ENCODE measurements around the gene FAM171A1. TPM values are rescaled to one million over a fixed set of nuclear protein-coding genes. Genes with fewer than 3 reads are reported as not detected.

FAM171A1 gene
- total RNA-seq, 1 donor from 2014 or later: 73.6 TPM

DNA sequence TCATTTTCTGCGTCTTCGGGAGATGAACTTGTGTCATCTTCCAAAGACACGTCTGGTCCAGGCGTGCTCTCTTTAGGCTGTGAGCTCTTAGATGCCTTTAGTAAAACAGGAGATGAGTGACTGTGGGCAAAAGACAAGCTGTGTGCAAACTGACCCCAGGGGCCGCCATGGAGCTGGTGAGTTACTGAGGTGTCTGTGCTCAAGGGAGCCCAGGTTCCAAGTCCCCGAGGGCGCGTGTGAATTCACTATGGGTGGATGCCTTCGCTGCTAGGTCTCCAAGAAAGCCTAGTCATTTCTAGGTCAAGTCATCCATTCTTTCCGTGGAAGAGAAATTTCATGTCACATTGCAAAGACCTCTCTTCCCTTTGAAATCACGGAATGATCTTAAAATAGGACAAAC, 118.7 kb downstream of the FAM171A1 start:
- Mint-ChIP-seq H3K4me1 (peaks cover 10% of the 10 kb centered on the region), H3K27me3 (ENCODE audit: low read depth) (no peaks in the 10 kb centered on the region), H3K27ac (no peak overlapping the region), H3K9me3 (no peaks in the 10 kb centered on the region), H3K36me3 (peaks cover 28% of the 10 kb centered on the region), H3K4me3 (no peak overlapping the region)
- TF ChIP-seq, protein P1, sequence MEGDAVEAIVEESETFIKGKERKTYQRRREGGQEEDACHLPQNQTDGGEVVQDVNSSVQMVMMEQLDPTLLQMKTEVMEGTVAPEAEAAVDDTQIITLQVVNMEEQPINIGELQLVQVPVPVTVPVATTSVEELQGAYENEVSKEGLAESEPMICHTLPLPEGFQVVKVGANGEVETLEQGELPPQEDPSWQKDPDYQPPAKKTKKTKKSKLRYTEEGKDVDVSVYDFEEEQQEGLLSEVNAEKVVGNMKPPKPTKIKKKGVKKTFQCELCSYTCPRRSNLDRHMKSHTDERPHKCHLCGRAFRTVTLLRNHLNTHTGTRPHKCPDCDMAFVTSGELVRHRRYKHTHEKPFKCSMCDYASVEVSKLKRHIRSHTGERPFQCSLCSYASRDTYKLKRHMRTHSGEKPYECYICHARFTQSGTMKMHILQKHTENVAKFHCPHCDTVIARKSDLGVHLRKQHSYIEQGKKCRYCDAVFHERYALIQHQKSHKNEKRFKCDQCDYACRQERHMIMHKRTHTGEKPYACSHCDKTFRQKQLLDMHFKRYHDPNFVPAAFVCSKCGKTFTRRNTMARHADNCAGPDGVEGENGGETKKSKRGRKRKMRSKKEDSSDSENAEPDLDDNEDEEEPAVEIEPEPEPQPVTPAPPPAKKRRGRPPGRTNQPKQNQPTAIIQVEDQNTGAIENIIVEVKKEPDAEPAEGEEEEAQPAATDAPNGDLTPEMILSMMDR (IDR thresholded peaks at IDR 0.05; ENCODE audit: unreplicated experiment): no peak
- DNase-seq (ENCODE audit: low spot score in 2 of 2, unreplicated experiment in 2 of 2): no peak

DNA sequence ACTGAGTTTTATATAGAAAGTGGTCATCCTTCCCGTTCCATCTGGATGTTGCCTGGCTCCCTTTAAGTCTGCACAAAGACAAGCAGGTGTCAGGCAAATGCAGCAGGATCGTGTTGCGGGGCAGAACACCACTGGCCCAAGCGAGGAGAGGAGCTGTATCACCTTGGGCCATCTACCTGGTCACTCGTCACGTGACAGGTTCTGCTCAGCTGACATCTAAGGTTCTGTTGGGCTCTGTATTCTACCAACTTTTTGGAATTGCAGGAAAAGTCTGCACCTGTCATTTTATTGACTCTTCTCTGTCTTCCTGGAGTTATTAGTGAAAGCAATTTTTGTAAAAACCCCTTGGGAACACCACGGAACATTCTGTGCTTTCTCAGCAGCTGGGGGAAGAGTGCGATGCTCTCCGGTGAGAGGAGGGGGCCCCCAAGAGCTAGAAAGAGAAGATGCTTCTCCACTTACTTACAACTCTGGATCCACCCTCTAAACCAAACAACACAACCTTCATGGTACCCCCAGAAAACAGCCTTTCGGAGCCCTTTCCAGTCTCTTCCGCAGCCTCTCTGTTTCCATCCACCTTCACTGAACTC, 119.2 kb downstream of the FAM171A1 start:
- no peak for DNase-seq (ENCODE audit: low spot score in 2 of 2, unreplicated experiment in 2 of 2)
- Mint-ChIP-seq H3K27ac (no peak overlapping the region), H3K27me3 (ENCODE audit: low read depth) (no peaks in the 10 kb centered on the region), H3K36me3 (peaks cover 28% of the 10 kb centered on the region), H3K4me1 (peaks cover 10% of the 10 kb centered on the region), H3K9me3 (no peaks in the 10 kb centered on the region), H3K4me3 (no peak overlapping the region)
- TF ChIP-seq, protein P1 (IDR thresholded peaks at IDR 0.05; ENCODE audit: unreplicated experiment): no peak

DNA sequence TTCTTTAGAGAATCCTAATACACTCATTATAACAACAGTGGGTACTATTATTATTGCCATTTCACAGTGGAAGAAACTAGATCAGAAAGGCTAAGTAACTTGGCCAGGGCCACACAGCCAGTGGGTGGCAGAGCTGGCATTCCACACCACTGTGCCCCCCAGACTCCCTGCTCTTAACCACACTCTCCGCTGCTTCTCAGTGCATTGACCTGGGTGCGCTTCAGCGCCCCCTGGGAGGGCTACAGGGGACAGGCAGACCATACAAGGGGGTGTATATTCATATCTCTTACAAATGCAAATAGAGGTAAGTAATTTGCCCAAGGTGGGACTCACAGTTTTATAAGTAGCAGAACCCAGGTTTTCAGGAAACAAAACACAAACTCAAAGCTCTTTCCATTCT, 125.6 kb downstream of the FAM171A1 start:
- TF ChIP-seq, protein P1 (IDR thresholded peaks at IDR 0.05; ENCODE audit: unreplicated experiment): no peak
- Mint-ChIP-seq H3K9me3 (no peaks in the 10 kb centered on the region), H3K4me3 (no peak overlapping the region), H3K4me1 (no peaks in the 10 kb centered on the region), H3K27ac (no peak overlapping the region), H3K27me3 (ENCODE audit: low read depth) (no peaks in the 10 kb centered on the region), H3K36me3 (peaks cover 33% of the 10 kb centered on the region)
- DNase-seq (ENCODE audit: low spot score in 2 of 2, unreplicated experiment in 2 of 2): no peak

DNA sequence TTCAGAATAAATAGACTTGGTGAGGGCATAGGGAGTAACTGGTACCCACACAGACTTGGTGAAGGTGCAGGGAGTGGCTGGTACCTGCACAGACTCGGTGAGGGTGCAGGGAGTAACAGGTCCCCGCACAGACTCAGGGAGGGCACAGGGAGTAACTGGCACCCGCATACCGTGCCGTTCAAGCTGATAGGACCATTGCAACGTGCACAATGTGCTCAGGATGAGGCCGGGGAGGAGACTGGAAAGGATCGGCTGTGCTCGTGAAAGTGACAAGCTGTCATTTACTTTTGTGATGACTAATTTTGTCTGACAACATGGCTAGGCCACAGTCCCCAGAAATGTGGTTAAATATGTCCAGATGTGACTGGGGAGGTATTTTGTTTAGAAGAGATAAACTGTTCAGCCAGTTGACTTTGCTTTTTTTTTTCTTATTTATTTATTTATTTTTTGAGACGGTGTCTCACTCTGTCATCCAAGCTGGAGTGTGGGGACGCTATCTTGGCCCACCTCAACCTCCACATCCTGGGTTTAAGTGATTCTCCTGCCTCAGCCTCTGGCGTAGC, 126.4 kb downstream of the FAM171A1 start:
- TF ChIP-seq, protein P1 (IDR thresholded peaks at IDR 0.05; ENCODE audit: unreplicated experiment): no peak

DNA sequence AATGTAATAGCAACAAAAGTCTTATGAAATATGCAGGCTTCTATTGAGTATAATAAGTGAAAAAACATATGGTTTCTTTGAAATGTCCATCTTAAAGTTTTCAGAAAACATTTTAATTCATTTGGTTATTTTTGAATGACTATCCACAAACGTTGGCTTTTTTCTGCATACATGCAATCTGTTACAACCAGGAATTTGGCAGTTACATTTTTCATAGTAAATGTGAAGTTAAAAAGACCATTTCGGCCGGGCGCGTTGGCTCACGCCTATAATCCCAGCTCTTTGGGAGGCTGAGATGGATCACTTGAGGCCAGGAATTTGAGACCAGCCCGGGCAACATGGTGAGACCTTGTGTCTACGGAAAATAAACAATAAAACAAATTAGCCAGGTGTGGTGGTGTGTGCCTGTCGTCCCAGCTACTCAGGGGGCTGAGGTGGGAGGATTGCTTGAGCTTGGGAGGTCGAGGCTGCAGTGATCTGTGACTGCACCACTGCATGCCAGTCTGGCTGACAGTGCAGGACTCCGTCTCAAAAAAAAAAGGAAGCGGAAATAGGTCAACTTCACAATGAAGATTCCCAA, 128.7 kb downstream of the FAM171A1 start:
- H3K27ac Mint-ChIP-seq: no peak overlapping the region
- no peaks in the 10 kb centered on the region for H3K4me1 Mint-ChIP-seq

More for the DNA sequence above, 126.4 kb downstream of the FAM171A1 start:
- Mint-ChIP-seq H3K4me3 (no peak overlapping the region), H3K4me1 (no peaks in the 10 kb centered on the region), H3K9me3 (no peaks in the 10 kb centered on the region), H3K27ac (no peak overlapping the region), H3K27me3 (ENCODE audit: low read depth) (no peaks in the 10 kb centered on the region), H3K36me3 (peaks cover 29% of the 10 kb centered on the region)
- no peak for DNase-seq (ENCODE audit: low spot score in 2 of 2, unreplicated experiment in 2 of 2)

More for the DNA sequence above, 128.7 kb downstream of the FAM171A1 start:
- no peaks in the 10 kb centered on the region for H3K9me3 Mint-ChIP-seq
- H3K4me3 Mint-ChIP-seq: no peak overlapping the region
- H3K36me3 Mint-ChIP-seq: peaks cover 22% of the 10 kb centered on the region
- no peak for DNase-seq (ENCODE audit: low spot score in 2 of 2, unreplicated experiment in 2 of 2)
- H3K27me3 Mint-ChIP-seq (ENCODE audit: low read depth): no peaks in the 10 kb centered on the region
- TF ChIP-seq, protein P1 (IDR thresholded peaks at IDR 0.05; ENCODE audit: unreplicated experiment): no peak

Measured in mesothelial cell of epicardium (in vitro differentiated cells).